Neuronal stem cell (in vitro differentiated cells): Measurements from ENCODE around the gene REN.

ENCODE experiments used
- DNase-seq: peaks from one replicate; pipeline ENCODE4 v3.0.0-alpha.2; 2013; ENCODE audit warnings: low spot score
- H2AFZ ChIP-seq: one replicate; pipeline ENCODE4 v1.6.1; 2013; ENCODE audit warnings: mild to moderate bottlenecking, low read length, inconsistent platforms
- H2AK5ac ChIP-seq: 2 replicates; pipeline ENCODE4 v1.6.1; 2013; ENCODE audit warnings: low read depth, mild to moderate bottlenecking, inconsistent platforms, low read length, moderate library complexity, mixed read lengths
- H2BK120ac ChIP-seq: 2 replicates; pipeline ENCODE4 v1.6.1; 2013; ENCODE audit warnings: low read depth, mild to moderate bottlenecking, inconsistent platforms, low read length, moderate library complexity, mixed read lengths
- H2BK12ac ChIP-seq: one replicate; pipeline ENCODE4 v1.6.1; 2013; ENCODE audit warnings: low read length, inconsistent platforms
- H2BK15ac ChIP-seq: 2 replicates; pipeline ENCODE4 v1.6.1; 2013; ENCODE audit warnings: mild to moderate bottlenecking, low read length, inconsistent platforms, mixed read lengths
- H2BK5ac ChIP-seq: one replicate; pipeline ENCODE4 v1.6.1; 2013; ENCODE audit warnings: inconsistent platforms, mild to moderate bottlenecking, low read length, moderate library complexity
- H3K14ac ChIP-seq: one replicate; pipeline ENCODE4 v1.6.1; 2013; ENCODE audit warnings: low read length, inconsistent platforms
- H3K18ac ChIP-seq: 2 replicates; pipeline ENCODE4 v1.6.1; 2013; ENCODE audit warnings: low read length, inconsistent platforms
- H3K23ac ChIP-seq: 2 replicates; pipeline ENCODE4 v1.6.1; 2013; ENCODE audit warnings: low read depth, mild to moderate bottlenecking, mixed read lengths, low read length, inconsistent platforms; ENCODE audit not compliant: poor library complexity
- H3K27ac ChIP-seq: replicated peaks from 3 replicates; pipeline ENCODE4 v1.5.1; 2013; ENCODE audit warnings: low read length, inconsistent platforms
- H3K27me3 ChIP-seq, 3 experiments: 2 replicates each; pipeline ENCODE4 v1.6.1; 2013; ENCODE audit warnings: low read length in 3 of 3, mild to moderate bottlenecking in 2 of 3, inconsistent platforms in 1 of 3, low read depth in 1 of 3, mixed read lengths in 1 of 3, moderate library complexity in 1 of 3; ENCODE audit not compliant: control insufficient read depth in 3 of 3, insufficient read depth in 3 of 3
- H3K36me3 ChIP-seq, 2 donors: replicated peaks in 1 of 2; 2 replicates each; pipeline ENCODE4 v1.6.1; 2013; ENCODE audit warnings: low read length in 2 of 2; ENCODE audit not compliant: control insufficient read depth in 2 of 2, insufficient read depth in 2 of 2
- H3K4ac ChIP-seq: 2 replicates; pipeline ENCODE4 v1.6.1; 2013; ENCODE audit warnings: inconsistent platforms, mild to moderate bottlenecking, low read length, moderate library complexity
- H3K4me1 ChIP-seq, 2 donors: 1 replicate in 1 of 2; 2 replicates in 1 of 2; pipeline ENCODE4 v1.6.1; 2013; ENCODE audit warnings: low read length in 2 of 2, low read depth in 1 of 2; ENCODE audit not compliant: control insufficient read depth in 2 of 2, insufficient read depth in 1 of 2
- H3K4me2 ChIP-seq: one replicate; pipeline ENCODE4 v1.6.1; 2013; ENCODE audit warnings: mild to moderate bottlenecking, low read length, inconsistent platforms; ENCODE audit not compliant: insufficient read depth, poor library complexity, severe bottlenecking
- H3K4me3 ChIP-seq, 2 donors: 2 replicates each; pipeline ENCODE4 v1.5.1; 2013; ENCODE audit warnings: low read length in 2 of 2, mild to moderate bottlenecking in 2 of 2, inconsistent platforms in 1 of 2, moderate library complexity in 1 of 2
- H3K79me1 ChIP-seq: one replicate; pipeline ENCODE4 v1.6.1; 2013; ENCODE audit warnings: low read depth, mild to moderate bottlenecking, inconsistent platforms, low read length, moderate library complexity
- H3K9ac ChIP-seq: one replicate; pipeline ENCODE4 v1.6.1; 2013; ENCODE audit warnings: mild to moderate bottlenecking, low read depth, low read length, inconsistent platforms; ENCODE audit not compliant: poor library complexity
- H3K9me3 ChIP-seq, 2 donors: replicated peaks in 1 of 2; 2 replicates each; pipeline versions ENCODE3 to v1.6.1; 2013; ENCODE audit warnings: low read length in 2 of 2, mild to moderate bottlenecking in 2 of 2, inconsistent platforms in 1 of 2, low read depth in 1 of 2, mixed read lengths in 1 of 2, moderate library complexity in 1 of 2; ENCODE audit not compliant: control insufficient read depth in 2 of 2, insufficient read depth in 1 of 2
- H4K8ac ChIP-seq: one replicate; pipeline ENCODE4 v1.6.1; 2013; ENCODE audit warnings: low read depth, mild to moderate bottlenecking, inconsistent platforms, low read length, moderate library complexity
- H4K91ac ChIP-seq: one replicate; pipeline ENCODE4 v1.6.1; 2013; ENCODE audit warnings: low read length, low read depth, mild to moderate bottlenecking, inconsistent platforms; ENCODE audit not compliant: poor library complexity
- WGBS, 2 donors: extraction: QIAGEN DNeasy Blood & Tissue Kit; methylation state at CpG; one replicate each; pipeline ENCODE4 v1.1.7; 2013; ENCODE audit warnings: missing lambda C conversion rate in 2 of 2, mixed read lengths in 1 of 2; ENCODE audit not compliant: insufficient read length in 2 of 2, insufficient replicate concordance in 1 of 2; ENCODE audit errors: extremely low coverage in 2 of 2; 5-methylcytosine and 5-hydroxymethylcytosine counted together

REN gene

GRCh38 chr1:204161609-204162493 lies 4.3 kb downstream of the REN start:
- peaks cover 0 to 45% (median 0%) of the 10 kb centered on the region in 3 experiments for H3K27me3 ChIP-seq
- H2AK5ac ChIP-seq: no peak overlapping the region
- H2BK5ac ChIP-seq: no peak overlapping the region
- no CpG with 5 or more reads among the region's 14 CpGs for WGBS, 2 donors
- no peak overlapping the region for H3K18ac ChIP-seq
- H2BK15ac ChIP-seq: no peak overlapping the region
- H2BK12ac ChIP-seq: no peak overlapping the region
- no peak for DNase-seq
- H3K9me3 ChIP-seq: no peaks in the 10 kb centered on the region
- no peak overlapping the region for H3K9ac ChIP-seq
- no peak overlapping the region for H3K4me2 ChIP-seq
- H2AFZ ChIP-seq: no peak overlapping the region
- H4K8ac ChIP-seq: no peak overlapping the region
- no peak overlapping the region for H3K14ac ChIP-seq
- no peak overlapping the region for H3K4ac ChIP-seq
- H3K4me3 ChIP-seq: no peak overlapping the region
- no peaks in the 10 kb centered on the region for H3K79me1 ChIP-seq
- no peak overlapping the region for H3K27ac ChIP-seq
- H3K36me3 ChIP-seq: no peaks in the 10 kb centered on the region
- H3K4me1 ChIP-seq: no peaks in the 10 kb centered on the region
- no peak overlapping the region for H2BK120ac ChIP-seq
- no peak overlapping the region for H3K23ac ChIP-seq
- no peak overlapping the region for H4K91ac ChIP-seq

GRCh38 chr1:204157962-204158361 lies 8.2 kb downstream of the REN start:
- Histone ChIP-seq H2AK5ac (no peak overlapping the region), H3K27ac (no peak overlapping the region), H3K23ac (no peak overlapping the region), H3K36me3 (no peaks in the 10 kb centered on the region), H3K4me3 (no peak overlapping the region), H2BK15ac (no peak overlapping the region), H2AFZ (no peak overlapping the region), H2BK5ac (no peak overlapping the region), H3K18ac (no peak overlapping the region), H2BK12ac (no peak overlapping the region), H3K9me3 (no peaks in the 10 kb centered on the region), H3K27me3 (peaks cover 0 to 43% (median under 1%) of the 10 kb centered on the region in 3 experiments), H3K14ac (no peak overlapping the region), H3K79me1 (no peaks in the 10 kb centered on the region), H2BK120ac (no peak overlapping the region), H4K8ac (no peak overlapping the region), H3K9ac (no peak overlapping the region), H3K4me1 (no peaks in the 10 kb centered on the region), H3K4ac (no peak overlapping the region), H4K91ac (no peak overlapping the region), H3K4me2 (no peak overlapping the region)
- WGBS, 2 donors: no CpG with 5 or more reads among the region's 6 CpGs
- DNase-seq: no peak

GRCh38 chr1:204155881-204156280 lies 10.3 kb downstream of the REN start:
- Histone ChIP-seq H3K79me1 (peaks cover 3% of the 10 kb centered on the region), H2BK120ac (no peak overlapping the region), H3K4ac (no peak overlapping the region), H3K14ac (no peak overlapping the region), H3K9me3 (no peaks in the 10 kb centered on the region), H2BK12ac (no peak overlapping the region), H3K23ac (no peak overlapping the region), H3K27me3 (peaks cover 0 to 33% (median 16%) of the 10 kb centered on the region in 3 experiments), H3K9ac (no peak overlapping the region), H2AFZ (no peak overlapping the region), H4K91ac (no peak overlapping the region), H2AK5ac (peak overlapping the region; percentile 41), H3K36me3 (no peaks in the 10 kb centered on the region), H4K8ac (no peak overlapping the region), H2BK5ac (no peak overlapping the region), H3K4me2 (no peak overlapping the region), H3K27ac (no peak overlapping the region), H3K18ac (peak overlapping the region; percentile 39), H2BK15ac (no peak overlapping the region), H3K4me1 (peaks cover 7 to 8% of the 10 kb centered on the region in 2 donors), H3K4me3 (no peak overlapping the region)
- no CpG with 5 or more reads among the region's 10 CpGs for WGBS, 2 donors
- DNase-seq: no peak

GRCh38 chr1:204154568-204155255 lies 11.4 kb downstream of the REN start:
- Histone ChIP-seq H3K79me1 (peaks cover 3% of the 10 kb centered on the region), H3K9ac (no peak overlapping the region), H3K14ac (no peak overlapping the region), H2AK5ac (peak overlapping the region; percentile 66), H2BK120ac (no peak overlapping the region), H3K23ac (no peak overlapping the region), H3K9me3 (peaks cover 0 to 1% of the 10 kb centered on the region in 2 donors), H2AFZ (no peak overlapping the region), H3K36me3 (no peaks in the 10 kb centered on the region), H3K4me1 (peaks cover 8% of the 10 kb centered on the region in 2 donors), H2BK5ac (no peak overlapping the region), H3K4me2 (no peak overlapping the region), H3K18ac (peak overlapping the region; percentile 19), H3K4ac (no peak overlapping the region), H2BK15ac (no peak overlapping the region), H3K4me3 (no peak overlapping the region), H4K91ac (no peak overlapping the region), H2BK12ac (no peak overlapping the region), H3K27me3 (peaks cover 0 to 23% (median 18%) of the 10 kb centered on the region in 3 experiments), H3K27ac (no peak overlapping the region), H4K8ac (no peak overlapping the region)
- WGBS, 2 donors: no CpG with 5 or more reads among the region's 15 CpGs
- DNase-seq: no peak
